Amniotic epithelial cell (primary cell): ENCODE data around the gene ZNF618.

Experiments
- DNase-seq: peaks from one replicate; pipeline ENCODE4 v3.0.0-alpha.2; 2010; ENCODE audit warnings: low read depth

ZNF618 gene

DNA sequence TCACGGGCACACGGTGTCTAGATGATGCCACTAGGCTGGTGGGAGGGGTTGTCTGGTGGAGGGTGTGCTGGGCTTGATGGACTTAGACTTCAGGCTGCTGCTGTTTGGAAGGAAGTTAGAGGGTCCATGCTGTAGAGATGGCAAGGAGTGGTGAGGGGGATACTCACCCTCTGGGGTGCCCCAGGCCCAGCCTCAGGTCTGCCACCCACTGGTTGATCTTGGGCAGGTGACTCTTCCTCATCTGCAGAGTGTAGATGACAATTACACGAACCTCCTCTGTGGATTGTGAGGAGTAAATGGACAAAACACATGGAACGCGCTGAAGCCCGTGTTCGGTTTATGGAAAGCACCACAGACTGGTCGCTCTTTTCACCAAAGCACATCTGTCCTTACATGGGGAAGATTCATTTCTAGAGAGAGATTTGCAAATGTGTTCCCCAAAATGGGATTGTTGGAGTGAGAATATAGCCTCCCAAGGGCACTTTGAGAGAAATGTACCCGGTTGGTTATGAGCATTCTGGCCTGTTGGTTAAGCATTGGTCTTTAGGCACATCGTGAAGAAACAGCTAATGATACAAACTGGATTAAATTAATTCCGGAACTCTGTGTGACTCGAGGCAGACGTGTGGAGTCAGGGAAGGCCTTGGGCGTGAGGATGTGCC is 58.2 kb downstream of the ZNF618 start:
- DNase-seq, result no peak

DNA sequence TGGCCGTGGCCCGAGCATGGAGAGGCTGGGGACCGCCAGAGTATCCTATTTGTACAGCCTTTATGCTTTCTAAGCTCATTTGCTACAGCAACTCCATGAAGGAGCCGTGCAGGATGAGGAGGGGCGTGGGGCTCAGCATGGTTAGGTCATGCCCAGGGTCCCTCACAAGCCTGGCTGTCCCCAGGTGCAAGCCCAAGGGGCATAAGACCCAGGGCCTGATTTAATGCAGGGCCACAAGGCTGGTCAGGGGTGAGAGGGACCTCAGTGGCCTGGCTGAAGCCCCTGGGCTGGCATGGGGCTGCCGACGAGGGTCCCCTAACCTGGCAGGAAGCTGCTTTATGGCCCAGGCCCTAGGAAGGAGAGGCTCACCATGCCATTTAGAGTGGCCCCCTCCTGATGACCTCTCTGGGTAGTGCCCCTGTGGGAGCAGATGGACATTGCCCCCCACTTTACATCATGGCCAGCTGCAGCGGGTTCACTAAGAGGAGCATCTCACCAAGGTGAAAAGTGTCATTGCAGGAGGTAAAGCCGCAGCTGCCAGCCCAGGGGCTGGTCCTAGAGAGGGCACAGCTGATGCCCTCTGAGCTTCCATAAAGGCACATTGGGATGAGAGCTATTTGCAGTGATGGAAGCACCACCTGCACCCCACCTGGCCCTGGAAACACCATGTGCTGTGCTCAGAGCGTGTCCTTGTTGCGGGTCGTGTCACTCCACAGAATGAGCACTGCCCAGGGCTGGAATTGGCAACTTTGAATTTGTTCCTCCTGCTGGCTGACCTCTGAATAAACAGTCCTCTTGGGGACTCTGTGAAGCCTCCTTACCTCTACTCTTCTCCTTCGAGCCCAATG is 58.9 kb downstream of the ZNF618 start:
- DNase-seq, result no peak

- DNase-seq, result no peak
These were observed 59.7 kb downstream of the ZNF618 start for GRCh38 chr9:113935677-113936380.

- DNase-seq, result no peak
These were observed 64.0 kb downstream of the ZNF618 start for GRCh38 chr9:113940077-113940476.

DNA sequence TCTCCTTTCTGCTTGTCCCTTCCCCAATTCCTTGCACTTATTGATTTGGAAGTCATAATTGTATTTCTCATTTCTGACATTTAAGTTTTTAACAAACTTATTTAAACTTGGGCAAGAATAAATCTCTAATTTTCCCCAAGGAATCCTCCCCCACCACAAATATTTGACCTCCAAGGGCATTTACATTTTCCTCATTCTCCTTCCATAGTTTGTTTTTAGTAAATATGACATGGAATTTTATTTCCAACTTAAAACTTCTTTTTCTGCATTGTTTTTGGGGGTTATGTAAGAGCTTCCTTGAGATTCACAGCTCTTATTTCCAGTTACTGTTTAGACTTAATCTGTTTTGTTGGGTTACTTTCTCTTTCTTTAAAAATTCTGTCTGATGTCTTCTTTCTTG is 64.9 kb downstream of the ZNF618 start:
- DNase-seq, result no peak

DNA sequence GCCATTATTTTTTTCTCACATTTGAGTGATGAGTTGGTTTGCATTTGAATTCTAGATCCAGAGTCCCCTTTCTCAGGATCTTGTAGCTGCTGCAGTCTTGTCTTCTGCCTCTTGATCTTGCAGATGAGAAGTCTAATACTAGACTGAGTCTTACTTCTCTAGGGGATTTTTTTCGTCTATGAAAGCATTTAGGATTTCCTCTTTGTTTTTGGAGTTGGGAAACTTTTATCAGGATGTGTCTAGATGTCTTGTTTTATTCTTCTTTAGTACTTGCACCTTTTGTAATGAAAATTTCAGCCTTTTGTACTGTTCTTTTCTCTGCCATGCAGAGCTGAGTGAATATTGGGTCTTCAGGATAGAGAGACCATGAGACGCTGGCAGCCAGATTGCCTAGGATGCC is 65.4 kb downstream of the ZNF618 start:
- no peak for DNase-seq

- peak; percentile 48 for DNase-seq
These were observed 67.3 kb downstream of the ZNF618 start for GRCh38 chr9:113943112-113944009.

DNA sequence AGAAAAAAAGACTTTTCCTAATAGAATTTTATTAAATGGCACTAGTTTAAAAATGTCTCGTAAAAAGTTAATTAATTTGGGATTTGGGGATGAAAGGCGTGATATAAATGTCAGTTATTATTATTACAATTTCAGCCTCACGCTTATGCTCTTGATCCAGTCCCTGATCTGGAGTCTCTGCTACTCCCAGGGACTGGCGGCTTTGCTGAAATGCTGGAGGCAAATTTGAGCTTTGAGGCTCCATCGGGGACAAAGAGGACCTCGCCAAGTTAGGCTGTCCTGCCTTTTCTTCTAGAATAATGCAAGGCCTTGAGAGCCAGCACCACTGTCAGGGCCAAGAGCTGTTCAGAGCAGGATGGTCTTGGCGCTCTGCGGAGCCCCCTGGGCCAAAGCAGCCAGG is 69.7 kb downstream of the ZNF618 start:
- DNase-seq, result no peak

DNA sequence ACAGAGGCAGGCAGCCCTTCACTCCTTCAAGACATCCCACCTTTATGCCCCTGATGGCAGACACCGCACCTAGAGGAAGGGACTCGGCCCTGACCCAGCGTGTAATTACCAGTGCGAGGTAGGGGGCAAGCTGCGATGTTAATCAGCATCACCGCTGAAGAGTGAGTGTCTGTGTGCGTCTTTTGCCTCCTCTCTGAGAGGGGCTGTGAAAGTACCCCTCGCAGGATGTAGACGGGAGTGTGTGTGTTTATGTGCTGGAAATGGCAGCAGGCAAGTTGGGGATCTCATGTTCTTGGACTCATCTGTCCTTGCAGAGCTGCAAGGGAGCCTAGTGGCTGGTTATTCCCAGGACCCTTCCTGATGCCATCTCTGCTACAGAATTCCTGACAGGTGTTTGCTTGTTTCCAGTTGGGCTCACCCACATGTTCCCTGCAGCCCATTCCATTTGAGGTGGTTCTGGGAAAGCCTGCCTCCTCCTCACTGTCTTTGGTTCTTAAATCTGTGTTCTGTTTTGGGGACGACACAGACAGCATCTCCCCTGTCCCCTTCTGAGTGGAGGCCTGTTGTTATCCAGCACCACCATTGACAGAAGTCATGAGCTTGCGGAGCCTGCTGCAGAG is 70.5 kb downstream of the ZNF618 start:
- DNase-seq, result no peak

- no peak for DNase-seq
These were observed 71.8 kb downstream of the ZNF618 start for GRCh38 chr9:113947941-113948340.

GRCh38 chr9:113948891-113949570 is 72.9 kb downstream of the ZNF618 start:
- DNase-seq, result no peak

GRCh38 chr9:113949571-113950078 is 73.5 kb downstream of the ZNF618 start:
- no peak for DNase-seq

- no peak for DNase-seq
These were observed 74.3 kb downstream of the ZNF618 start for GRCh38 chr9:113950195-113951031.

DNA sequence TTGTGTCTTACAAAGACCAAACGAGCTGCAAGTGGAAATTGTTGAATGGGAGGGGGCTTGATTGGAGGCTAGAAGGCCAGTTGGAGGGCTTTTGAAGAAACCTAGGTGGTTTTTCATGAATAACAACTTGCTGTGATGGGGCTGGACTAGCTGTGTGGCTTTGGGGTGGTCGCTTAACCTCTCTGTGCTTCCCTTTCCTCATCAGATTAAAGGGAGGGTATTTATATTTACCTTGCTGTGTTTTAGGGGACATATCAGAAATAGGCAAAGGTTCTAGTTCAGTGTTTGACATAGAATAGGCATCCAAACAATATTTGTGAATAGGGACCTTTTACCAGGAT is 74.9 kb downstream of the ZNF618 start:
- no peak for DNase-seq

- no peak for DNase-seq
These were observed 76.6 kb downstream of the ZNF618 start for GRCh38 chr9:113952676-113953075.

- no peak for DNase-seq
These were observed 77.4 kb downstream of the ZNF618 start for GRCh38 chr9:113953531-113953930.

DNA sequence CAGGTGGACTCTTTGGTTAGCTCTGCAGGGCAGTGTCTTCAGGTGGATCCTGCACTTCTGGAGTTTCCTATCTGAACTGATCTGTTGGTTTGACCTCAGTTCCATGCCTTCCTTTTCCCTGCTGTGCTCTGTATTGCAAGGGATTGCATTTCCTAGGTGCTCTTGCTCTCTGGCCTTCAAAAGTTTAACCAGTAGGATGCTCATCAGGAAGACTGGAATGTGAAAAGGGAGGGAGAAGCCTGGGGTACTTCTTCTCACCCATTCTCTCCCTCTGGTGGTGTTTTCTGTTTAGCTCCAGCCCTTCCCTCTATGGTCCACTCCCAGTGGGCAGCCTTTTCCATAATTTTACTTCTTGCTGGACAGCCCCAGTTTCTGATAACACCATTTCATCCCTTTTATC is 78.5 kb downstream of the ZNF618 start:
- no peak for DNase-seq

GRCh38 chr9:113955076-113955752 is 79.1 kb downstream of the ZNF618 start:
- DNase-seq, result peak; percentile 91

DNA sequence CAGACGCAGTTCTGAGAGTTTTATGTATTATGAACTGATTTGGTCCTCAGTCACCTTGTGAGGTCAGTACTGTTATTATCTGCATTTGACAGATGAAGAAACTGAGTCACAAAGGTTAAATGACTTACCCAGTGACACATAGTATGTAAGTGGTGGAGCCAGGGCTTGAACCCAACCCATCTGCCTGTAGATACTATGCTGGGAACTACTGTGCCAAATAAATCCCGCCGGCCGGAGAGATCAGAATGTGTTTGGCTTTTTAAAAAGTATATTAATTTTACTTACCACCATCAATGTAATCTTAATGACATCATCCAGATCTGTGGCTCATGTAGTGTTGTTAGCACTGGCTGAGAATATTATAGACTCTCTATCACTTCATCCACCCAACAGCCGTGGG is 80.8 kb downstream of the ZNF618 start:
- no peak for DNase-seq
